GM06990 (cell line): ENCODE results near the gene MZT1.
"Not testable (repeated sequence)": the region's sequence is repeated elsewhere in the genome, so short reads cannot be mapped to it uniquely, and the experiment has no call there.

Experiments used
- DNase-seq: peaks from one replicate; pipeline ENCODE4 v3.0.0-alpha.2; 2011; ENCODE audit not compliant: insufficient read length; ENCODE audit errors: extremely low read depth
- H3K27me3 ChIP-seq: replicated peaks from 2 replicates; pipeline ENCODE4 v1.6.0; 2011; ENCODE audit warnings: low read length; ENCODE audit not compliant: control insufficient read depth, insufficient read depth
- H3K36me3 ChIP-seq: 2 replicates; pipeline ENCODE4 v1.5.1; 2011; ENCODE audit warnings: low read length; ENCODE audit not compliant: control insufficient read depth, insufficient read depth
- H3K4me3 ChIP-seq: replicated peaks from 2 replicates; pipeline ENCODE4 v1.5.1; 2011; ENCODE audit warnings: low read depth, mild to moderate bottlenecking, control low read depth, low read length
- TF ChIP-seq, protein P1 (sequence below): IDR thresholded peaks from 2 replicates; pipeline ENCODE4 v1.5.1; 2011; ENCODE audit warnings: low read length, control low read depth, mild to moderate bottlenecking, inconsistent platforms; ENCODE audit not compliant: insufficient read depth, poor library complexity, severe bottlenecking

Gene MZT1

DNA sequence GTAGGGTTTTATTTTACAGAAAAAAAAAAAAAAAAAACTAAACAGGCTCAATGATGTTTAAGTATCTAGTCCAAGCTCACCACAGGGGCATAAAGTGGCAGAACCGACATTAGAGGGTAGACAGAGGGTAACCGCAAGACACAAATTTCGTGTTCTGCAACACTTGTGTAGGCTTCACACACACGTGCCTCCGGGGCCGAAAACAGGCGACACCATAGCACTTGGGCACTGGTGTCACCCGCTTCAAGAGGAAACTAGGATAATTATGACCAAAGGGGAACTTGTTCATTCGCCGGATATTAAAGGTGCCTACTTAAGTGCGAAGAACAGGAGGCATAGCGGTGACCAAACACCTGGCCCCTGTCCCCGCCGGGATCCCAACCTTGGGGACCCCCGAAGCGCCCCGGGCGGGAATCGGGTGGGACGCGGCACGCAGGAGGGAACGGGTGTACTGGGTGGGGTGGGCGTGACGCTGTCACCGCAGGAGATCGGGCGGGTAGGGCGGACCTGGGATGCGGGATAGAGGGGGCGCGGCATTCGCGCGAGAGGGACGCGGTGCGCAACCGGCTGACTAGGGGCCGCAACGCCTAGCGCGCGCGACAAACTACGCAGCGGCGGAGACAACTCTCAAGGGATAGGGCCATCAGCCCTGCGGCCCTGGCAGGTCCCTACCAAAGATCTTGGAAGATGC, 558 bp downstream of the MZT1 start:
- Histone ChIP-seq H3K4me3 (peak overlapping the region; percentile 82), H3K36me3 (no peaks in the 10 kb centered on the region), H3K27me3 (no peaks in the 10 kb centered on the region)
- TF ChIP-seq, protein P1, sequence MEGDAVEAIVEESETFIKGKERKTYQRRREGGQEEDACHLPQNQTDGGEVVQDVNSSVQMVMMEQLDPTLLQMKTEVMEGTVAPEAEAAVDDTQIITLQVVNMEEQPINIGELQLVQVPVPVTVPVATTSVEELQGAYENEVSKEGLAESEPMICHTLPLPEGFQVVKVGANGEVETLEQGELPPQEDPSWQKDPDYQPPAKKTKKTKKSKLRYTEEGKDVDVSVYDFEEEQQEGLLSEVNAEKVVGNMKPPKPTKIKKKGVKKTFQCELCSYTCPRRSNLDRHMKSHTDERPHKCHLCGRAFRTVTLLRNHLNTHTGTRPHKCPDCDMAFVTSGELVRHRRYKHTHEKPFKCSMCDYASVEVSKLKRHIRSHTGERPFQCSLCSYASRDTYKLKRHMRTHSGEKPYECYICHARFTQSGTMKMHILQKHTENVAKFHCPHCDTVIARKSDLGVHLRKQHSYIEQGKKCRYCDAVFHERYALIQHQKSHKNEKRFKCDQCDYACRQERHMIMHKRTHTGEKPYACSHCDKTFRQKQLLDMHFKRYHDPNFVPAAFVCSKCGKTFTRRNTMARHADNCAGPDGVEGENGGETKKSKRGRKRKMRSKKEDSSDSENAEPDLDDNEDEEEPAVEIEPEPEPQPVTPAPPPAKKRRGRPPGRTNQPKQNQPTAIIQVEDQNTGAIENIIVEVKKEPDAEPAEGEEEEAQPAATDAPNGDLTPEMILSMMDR: no peak
- no peak for DNase-seq

GRCh38 chr13:72726185-72726584, 1.2 kb downstream of the MZT1 start:
- H3K36me3 ChIP-seq, DNase-seq: not testable (repeated sequence)

DNA sequence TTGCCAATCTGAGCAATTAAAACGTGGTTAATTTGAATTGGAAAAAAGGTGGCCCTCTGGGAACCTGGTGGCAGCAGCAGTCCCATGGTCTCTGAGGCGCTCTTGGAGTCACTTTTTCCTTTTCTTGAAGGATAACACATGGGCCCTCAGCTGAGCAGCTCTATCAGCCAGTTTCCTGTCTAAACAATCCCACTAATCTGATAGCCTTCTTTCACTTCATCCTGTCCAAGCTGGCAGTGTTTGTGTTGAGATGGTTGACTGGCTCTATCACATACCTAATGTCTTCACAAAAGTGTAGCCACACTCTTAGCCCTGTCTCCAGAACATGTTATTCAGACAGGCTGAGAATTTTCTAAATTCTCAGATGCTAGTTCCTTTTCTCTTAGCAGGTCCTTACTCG, 10.7 kb downstream of the MZT1 start:
- H3K27me3 ChIP-seq: no peaks in the 10 kb centered on the region
- H3K36me3 ChIP-seq: peaks cover 7% of the 10 kb centered on the region
- no peak for DNase-seq
- TF ChIP-seq, protein P1: no peak
- no peak overlapping the region for H3K4me3 ChIP-seq

More at GRCh38 chr13:72726185-72726584, 1.2 kb downstream of the MZT1 start:
- H3K4me3 ChIP-seq: peak overlapping the region; percentile 82
- not testable (repeated sequence) for H3K27me3 ChIP-seq

- Histone ChIP-seq H3K4me3 (no peak overlapping the region), H3K36me3 (no peaks in the 10 kb centered on the region), H3K27me3 (no peaks in the 10 kb centered on the region; the same call in 1 of the 2 replicates)
- no peak for DNase-seq
- TF ChIP-seq, protein P1: no peak
These were observed 26.9 kb downstream of the MZT1 start for GRCh38 chr13:72700509-72700908.

DNA sequence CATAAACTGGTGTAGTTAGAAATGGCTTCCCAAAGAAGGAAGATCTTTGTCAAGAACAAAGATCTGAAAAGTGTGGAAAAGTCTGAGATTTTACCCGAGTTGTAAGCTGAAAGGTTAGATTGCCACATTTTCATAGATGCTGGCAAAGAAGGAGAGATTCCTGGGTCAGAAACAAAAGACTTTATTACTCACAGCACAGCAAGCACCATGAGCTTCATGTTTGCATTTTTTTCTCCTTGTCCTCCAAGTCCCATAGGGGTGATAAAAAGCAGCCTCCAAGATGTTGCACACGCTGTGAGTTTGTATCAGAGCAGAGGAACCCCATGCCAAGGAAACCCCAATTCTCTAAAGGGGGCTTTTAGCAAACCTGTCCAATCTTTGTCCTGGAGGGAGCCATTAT, 29.3 kb downstream of the MZT1 start:
- Histone ChIP-seq H3K27me3 (no peaks in the 10 kb centered on the region; the same call in 1 of the 2 replicates), H3K4me3 (no peak overlapping the region), H3K36me3 (no peaks in the 10 kb centered on the region)
- TF ChIP-seq, protein P1: no peak
- DNase-seq: no peak

- TF ChIP-seq, protein P1: peak; percentile 4
- no peak for DNase-seq
- Histone ChIP-seq H3K36me3 (no peaks in the 10 kb centered on the region), H3K4me3 (no peak overlapping the region), H3K27me3 (no peaks in the 10 kb centered on the region; the same call in 1 of the 2 replicates)
These were observed 30.9 kb downstream of the MZT1 start for GRCh38 chr13:72696579-72696978.
